Measurements from ENCODE around the gene BRINP3. TPM values are rescaled to one million over a fixed set of nuclear protein-coding genes. Genes with fewer than 3 reads are reported as not detected.

The BRINP3 gene
- total RNA-seq, 2 experiments from 2014 or later, result not detected

DNA sequence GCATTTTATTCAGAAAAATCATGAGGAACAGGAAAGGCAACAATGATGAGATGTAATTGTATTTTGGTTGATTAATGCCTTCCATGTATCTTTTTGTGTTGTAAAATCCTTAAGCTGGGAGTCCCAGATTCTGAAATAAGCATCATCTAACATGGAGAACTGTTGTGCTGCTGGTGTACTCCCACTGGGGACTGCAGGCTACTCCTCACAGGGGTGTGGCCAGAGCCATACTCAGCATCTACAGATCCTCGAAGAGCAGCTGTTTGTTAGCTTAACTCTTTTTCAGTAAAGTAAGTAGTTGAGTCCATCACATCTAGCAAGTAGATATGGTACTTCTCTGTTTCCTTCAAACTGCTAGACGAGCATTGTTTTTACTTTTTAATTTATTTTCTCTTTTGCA, 358.0 kb downstream of the BRINP3 start:
- no peak overlapping the region for H3K4me2 ChIP-seq (ENCODE audit: low read length)
- BruUV-seq (replicated peaks), result no TSS peak
- H2AFZ ChIP-seq (ENCODE audit: low read length), result no peak overlapping the region
- TF ChIP-seq, protein P1, sequence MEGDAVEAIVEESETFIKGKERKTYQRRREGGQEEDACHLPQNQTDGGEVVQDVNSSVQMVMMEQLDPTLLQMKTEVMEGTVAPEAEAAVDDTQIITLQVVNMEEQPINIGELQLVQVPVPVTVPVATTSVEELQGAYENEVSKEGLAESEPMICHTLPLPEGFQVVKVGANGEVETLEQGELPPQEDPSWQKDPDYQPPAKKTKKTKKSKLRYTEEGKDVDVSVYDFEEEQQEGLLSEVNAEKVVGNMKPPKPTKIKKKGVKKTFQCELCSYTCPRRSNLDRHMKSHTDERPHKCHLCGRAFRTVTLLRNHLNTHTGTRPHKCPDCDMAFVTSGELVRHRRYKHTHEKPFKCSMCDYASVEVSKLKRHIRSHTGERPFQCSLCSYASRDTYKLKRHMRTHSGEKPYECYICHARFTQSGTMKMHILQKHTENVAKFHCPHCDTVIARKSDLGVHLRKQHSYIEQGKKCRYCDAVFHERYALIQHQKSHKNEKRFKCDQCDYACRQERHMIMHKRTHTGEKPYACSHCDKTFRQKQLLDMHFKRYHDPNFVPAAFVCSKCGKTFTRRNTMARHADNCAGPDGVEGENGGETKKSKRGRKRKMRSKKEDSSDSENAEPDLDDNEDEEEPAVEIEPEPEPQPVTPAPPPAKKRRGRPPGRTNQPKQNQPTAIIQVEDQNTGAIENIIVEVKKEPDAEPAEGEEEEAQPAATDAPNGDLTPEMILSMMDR (conservative IDR thresholded peaks at IDR 0.05; ENCODE audit: low read length), result no peak
- no peak for TF ChIP-seq EZH2phosphoT487 (IDR thresholded peaks at IDR 0.05; ENCODE audit: borderline replicate concordance, low read depth, low read length)
- DNase-seq (ENCODE audit: low spot score), result no peak
- no peaks in the 10 kb centered on the region for H3K9me2 ChIP-seq (ENCODE audit: insufficient read depth, low read length)
- H3K79me2 ChIP-seq (ENCODE audit: insufficient read depth, low read depth, low read length), result no peaks in the 10 kb centered on the region
- intact Hi-C loops (cut with micrococcal nuclease; ENCODE audit: unreplicated experiment), result no loop called here
- ChIA-PET POLR2A (no interaction called here), CTCF (ENCODE audit: unreplicated experiment) (no interaction called here)
- no peaks in the 10 kb centered on the region for H3K36me3 ChIP-seq (ENCODE audit: insufficient read depth, low read length)
- no peaks in the 10 kb centered on the region for H4K20me1 ChIP-seq (ENCODE audit: insufficient read depth, low read length)
- H3K9me3 ChIP-seq (ENCODE audit: low read length), result no peaks in the 10 kb centered on the region
- H3K4me1 ChIP-seq (ENCODE audit: insufficient read depth, low read length, poor library complexity, severe bottlenecking), result no peaks in the 10 kb centered on the region
- no peak overlapping the region for H3K4me3 ChIP-seq (ENCODE audit: low read depth, low read length, poor library complexity, severe bottlenecking)
- no peak overlapping the region for H3K27ac ChIP-seq (ENCODE audit: low read depth, low read length, poor library complexity, severe bottlenecking)

DNA sequence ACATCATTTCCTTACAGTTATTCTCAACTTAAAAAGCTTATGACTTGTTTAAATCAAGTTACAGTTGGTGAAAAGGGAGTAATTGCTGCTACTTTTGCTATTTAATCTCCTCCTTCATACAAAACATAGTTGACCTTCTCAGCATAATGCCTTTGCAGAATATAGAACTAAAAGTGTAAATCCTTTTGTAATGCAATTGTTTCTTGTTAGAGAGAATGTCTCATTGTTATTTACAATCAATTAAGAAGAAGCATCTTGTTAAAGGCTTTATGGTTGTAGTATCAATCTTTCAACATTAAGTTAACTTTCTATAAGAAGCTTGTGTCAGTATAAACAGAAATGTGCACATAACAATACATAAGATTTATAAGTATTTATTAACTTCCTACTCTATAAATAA, 360.7 kb downstream of the BRINP3 start:
- H4K20me1 ChIP-seq (ENCODE audit: insufficient read depth, low read length), result no peaks in the 10 kb centered on the region
- no peak overlapping the region for H3K4me3 ChIP-seq (ENCODE audit: low read depth, low read length, poor library complexity, severe bottlenecking)
- no peak overlapping the region for H3K4me2 ChIP-seq (ENCODE audit: low read length)
- TF ChIP-seq, protein P1 (conservative IDR thresholded peaks at IDR 0.05; ENCODE audit: low read length), result no peak
- TF ChIP-seq EZH2phosphoT487 (IDR thresholded peaks at IDR 0.05; ENCODE audit: borderline replicate concordance, low read depth, low read length), result no peak
- no peaks in the 10 kb centered on the region for H3K36me3 ChIP-seq (ENCODE audit: insufficient read depth, low read length)
- no peak overlapping the region for H2AFZ ChIP-seq (ENCODE audit: low read length)
- POLR2A ChIA-PET, result no interaction called here
- no peaks in the 10 kb centered on the region for H3K4me1 ChIP-seq (ENCODE audit: insufficient read depth, low read length, poor library complexity, severe bottlenecking)
- no peaks in the 10 kb centered on the region for H3K9me3 ChIP-seq (ENCODE audit: low read length)
- no peaks in the 10 kb centered on the region for H3K79me2 ChIP-seq (ENCODE audit: insufficient read depth, low read depth, low read length)
- no peak overlapping the region for H3K27ac ChIP-seq (ENCODE audit: low read depth, low read length, poor library complexity, severe bottlenecking)
- H3K9me2 ChIP-seq (ENCODE audit: insufficient read depth, low read length), result no peaks in the 10 kb centered on the region
- no peak for DNase-seq (ENCODE audit: low spot score)
- no TSS peak for BruUV-seq (replicated peaks)
- CTCF ChIA-PET (ENCODE audit: unreplicated experiment), result no interaction called here
- intact Hi-C loops (cut with micrococcal nuclease; ENCODE audit: unreplicated experiment), result no loop called here

DNA sequence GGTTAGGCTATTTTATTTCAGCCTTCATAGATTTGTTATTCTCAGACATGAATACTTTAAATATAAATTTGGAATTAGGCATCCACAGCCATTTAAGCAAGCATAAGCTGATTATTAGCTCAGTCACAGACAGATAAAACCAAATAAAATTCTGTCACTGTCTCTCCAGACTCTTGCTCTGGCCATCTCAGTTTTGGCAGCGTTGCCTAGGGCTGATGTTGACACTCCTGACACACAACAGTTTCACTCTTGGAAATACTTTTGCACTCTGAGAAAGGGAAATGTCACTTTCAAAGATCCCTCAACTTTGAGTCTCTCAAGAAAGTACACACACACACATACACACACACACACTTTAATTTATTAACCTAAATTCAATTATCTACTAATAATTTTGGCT, 372.7 kb downstream of the BRINP3 start:
- H3K4me3 ChIP-seq (ENCODE audit: low read depth, low read length, poor library complexity, severe bottlenecking), result no peak overlapping the region
- H3K27ac ChIP-seq (ENCODE audit: low read depth, low read length, poor library complexity, severe bottlenecking), result no peak overlapping the region
- H3K9me2 ChIP-seq (ENCODE audit: insufficient read depth, low read length), result no peaks in the 10 kb centered on the region
- H3K36me3 ChIP-seq (ENCODE audit: insufficient read depth, low read length), result no peaks in the 10 kb centered on the region
- no peaks in the 10 kb centered on the region for H4K20me1 ChIP-seq (ENCODE audit: insufficient read depth, low read length)
- no peaks in the 10 kb centered on the region for H3K79me2 ChIP-seq (ENCODE audit: insufficient read depth, low read depth, low read length)
- POLR2A ChIA-PET, result interaction anchor here (0.7 kb wide), 1 partner anchor 1279 kb away, joined by 3 read pairs; no protein-coding TSS in a partner anchor
- H3K4me1 ChIP-seq (ENCODE audit: insufficient read depth, low read length, poor library complexity, severe bottlenecking), result no peaks in the 10 kb centered on the region
- no peaks in the 10 kb centered on the region for H3K9me3 ChIP-seq (ENCODE audit: low read length)
- H2AFZ ChIP-seq (ENCODE audit: low read length), result no peak overlapping the region
- no TSS peak for BruUV-seq (replicated peaks)
- CTCF ChIA-PET (ENCODE audit: unreplicated experiment), result no interaction called here
- DNase-seq (ENCODE audit: low spot score), result no peak
- H3K4me2 ChIP-seq (ENCODE audit: low read length), result no peak overlapping the region
- TF ChIP-seq EZH2phosphoT487 (IDR thresholded peaks at IDR 0.05; ENCODE audit: borderline replicate concordance, low read depth, low read length), result no peak
- TF ChIP-seq, protein P1 (conservative IDR thresholded peaks at IDR 0.05; ENCODE audit: low read length), result no peak
- intact Hi-C loops (cut with micrococcal nuclease; ENCODE audit: unreplicated experiment), result no loop called here

All from OCI-LY7 (cell line).